Aorta (tissue), 5 donors: ENCODE results near the gene CMC1. TPM values are rescaled to one million over a fixed set of nuclear protein-coding genes. Genes with fewer than 3 reads are reported as not detected.
A peak's percentile ranks its signal among the peaks of the same experiment; 100 is the strongest.

ENCODE experiments used
- ATAC-seq: fragments of 200-7000 bp; cut with Tn5 transposase; one replicate; pipeline ENCODE4 v1.9.1; 2022; ENCODE audit warnings: moderate library complexity; ENCODE audit not compliant: low FRiP score
- DNase-seq, 2 donors: peaks; one replicate each; pipeline ENCODE4 v3.0.0-alpha.2; 2020
- H3K27ac ChIP-seq, 2 donors: one replicate each; pipeline ENCODE4 v1.5.1; 2013; ENCODE audit warnings: low read length in 2 of 2, mild to moderate bottlenecking in 2 of 2, moderate library complexity in 2 of 2, control low read depth in 1 of 2, inconsistent platforms in 1 of 2, low read depth in 1 of 2
- H3K27me3 ChIP-seq, 2 donors: one replicate each; pipeline ENCODE4 v1.6.1; 2013; ENCODE audit warnings: control low read depth in 1 of 2, low read length in 1 of 2, mild to moderate bottlenecking in 1 of 2, moderate library complexity in 1 of 2; ENCODE audit not compliant: insufficient read depth in 2 of 2, control insufficient read depth in 1 of 2
- H3K36me3 ChIP-seq, 2 donors: one replicate each; pipeline ENCODE4 v1.6.1; 2013; ENCODE audit warnings: control low read depth in 1 of 2, low read length in 1 of 2, mild to moderate bottlenecking in 1 of 2; ENCODE audit not compliant: insufficient read depth in 2 of 2, control insufficient read depth in 1 of 2
- H3K4me1 ChIP-seq, 2 donors: one replicate each; pipeline ENCODE4 v1.6.1; 2013; ENCODE audit warnings: low read length in 2 of 2, control low read depth in 1 of 2, mild to moderate bottlenecking in 1 of 2, moderate library complexity in 1 of 2; ENCODE audit not compliant: insufficient read depth in 2 of 2, control insufficient read depth in 1 of 2
- H3K4me3 ChIP-seq, 2 donors: one replicate each; pipeline ENCODE4 v1.5.1; 2013; ENCODE audit warnings: low read length in 2 of 2, control low read depth in 1 of 2, mild to moderate bottlenecking in 1 of 2
- H3K9me3 ChIP-seq: one replicate; pipeline ENCODE4 v1.6.1; 2013; ENCODE audit warnings: mild to moderate bottlenecking, low read length; ENCODE audit not compliant: control insufficient read depth
- WGBS, 2 donors: extraction: QIAGEN DNeasy Blood & Tissue Kit; methylation state at CpG; one replicate each; pipeline ENCODE4 v1.1.7; 2013; 5-methylcytosine and 5-hydroxymethylcytosine counted together
- intact Hi-C, 2 donors: fragments of 100-400 bp; cut with DNase I; formaldehyde crosslinking; loops; one replicate each; pipeline versions ENCODE4 v1.14.2 to v1.15.0; 2022
- polyA plus RNA-seq, 2 donors: library from polyadenylated mRNA; stranded (reverse); fragments of 200-250 nt; gene quantifications; one replicate each; pipeline ENCODE4 v1.2.3, GENCODE V29; 2013
- total RNA-seq, 2 donors: library from RNA; stranded (reverse); fragmentation: NEBNext Ultra II Directional; extraction: Animal tissue kit (Norgen Biotek cat#: 25700); gene quantifications; one replicate each; pipeline ENCODE4 v1.2.1, GENCODE V29; 2021
- donor health status: healthy with polysubstance abuse.
- donor health status: Bipolar disorder and iron deficiency.
- donor health status: DM: no; HTN: no; CAD: no.
- donor health status: DM: no; HTN: no; CAD: no.
- donor health status: DM: yes; HTN: yes; CAD: no.

CMC1 gene
- total and polyA plus RNA-seq, 4 donors: 16.0 to 69.9 (median 20.1) TPM

DNA sequence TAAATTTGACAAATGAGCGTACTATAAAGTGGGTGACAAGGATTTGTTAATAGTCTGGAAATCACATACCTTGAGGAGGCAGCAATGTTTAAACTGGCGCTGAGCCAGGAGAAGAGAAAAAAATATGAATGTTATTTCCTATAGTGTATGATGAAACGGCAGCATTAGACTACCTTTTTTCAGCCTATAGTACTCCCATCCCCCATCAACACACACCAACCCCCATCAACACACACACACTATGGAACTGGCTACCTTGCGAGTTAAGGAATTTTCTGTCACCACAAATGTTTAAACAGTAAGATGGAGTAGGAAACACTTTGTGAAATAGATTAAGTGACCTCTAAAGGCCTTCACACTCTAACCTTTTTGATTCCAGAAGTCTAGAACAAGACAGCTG lies 60.3 kb downstream of the CMC1 start:
- Histone ChIP-seq H3K27ac (no peak overlapping the region), H3K27me3 (no peaks in the 10 kb centered on the region), H3K36me3 (no peaks in the 10 kb centered on the region), H3K9me3 (no peaks in the 10 kb centered on the region), H3K4me1 (no peaks in the 10 kb centered on the region), H3K4me3 (no peak overlapping the region)
- ATAC-seq (no peak), DNase-seq (no peak)
- 84 to 86% methylated on average over 4 of the region's 4 CpGs for WGBS, 2 donors
- intact Hi-C loops: no loop called here

DNA sequence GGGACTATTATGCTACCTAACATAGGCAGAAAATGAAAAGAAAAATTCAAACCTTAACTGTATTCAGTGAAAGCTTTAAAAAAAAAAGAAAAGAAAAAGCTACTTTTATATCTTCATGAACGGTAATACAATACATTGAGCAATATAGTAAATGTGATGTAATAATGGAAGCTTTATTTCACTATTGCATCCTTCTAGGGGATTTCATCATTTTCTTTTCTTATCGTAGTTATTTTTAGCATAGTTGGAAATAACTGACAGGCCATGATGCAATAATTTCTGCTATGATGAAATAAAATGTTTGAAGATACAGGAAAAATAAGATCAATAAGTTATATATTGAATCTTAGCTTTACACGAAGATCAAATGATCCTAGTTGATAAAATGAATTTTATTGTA lies 66.8 kb downstream of the CMC1 start:
- Histone ChIP-seq H3K36me3 (no peaks in the 10 kb centered on the region), H3K4me3 (no peak overlapping the region), H3K27ac (no peak overlapping the region), H3K4me1 (no peaks in the 10 kb centered on the region), H3K9me3 (no peaks in the 10 kb centered on the region), H3K27me3 (no peaks in the 10 kb centered on the region)
- intact Hi-C loops: no loop called here
- 88 to 92% methylated on average over 3 of the region's 3 CpGs for WGBS, 2 donors
- DNase-seq: no peak
- ATAC-seq: no peak

DNA sequence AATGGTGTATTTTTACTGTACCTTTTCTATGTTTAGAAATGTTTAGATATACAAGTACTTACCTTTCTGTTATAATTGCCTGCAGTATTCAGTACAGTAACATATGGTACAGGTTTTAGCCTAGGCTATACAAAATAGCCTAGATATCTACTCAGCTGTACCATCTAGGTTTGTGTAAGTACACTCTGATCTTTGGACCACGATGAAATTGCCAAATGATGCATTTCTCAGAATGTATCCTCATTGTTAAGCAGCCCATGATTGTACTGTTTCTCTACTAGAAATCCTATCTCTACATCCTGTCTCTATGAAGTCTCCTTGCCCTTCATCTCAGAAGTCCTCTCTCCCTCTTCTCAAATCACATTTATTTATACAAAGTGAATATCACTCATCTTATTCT lies 74.3 kb downstream of the CMC1 start:
- Histone ChIP-seq H3K9me3 (no peaks in the 10 kb centered on the region), H3K4me3 (no peak overlapping the region), H3K4me1 (peaks cover 0 to 3% of the 10 kb centered on the region in 2 donors), H3K36me3 (peaks cover 0 to 3% of the 10 kb centered on the region in 2 donors), H3K27ac (no peak overlapping the region), H3K27me3 (no peaks in the 10 kb centered on the region)
- DNase-seq (no peak), ATAC-seq (no peak)
- intact Hi-C loops: no loop called here
- 78 to 84% methylated on average over 1 of the region's 1 CpG for WGBS, 2 donors

DNA sequence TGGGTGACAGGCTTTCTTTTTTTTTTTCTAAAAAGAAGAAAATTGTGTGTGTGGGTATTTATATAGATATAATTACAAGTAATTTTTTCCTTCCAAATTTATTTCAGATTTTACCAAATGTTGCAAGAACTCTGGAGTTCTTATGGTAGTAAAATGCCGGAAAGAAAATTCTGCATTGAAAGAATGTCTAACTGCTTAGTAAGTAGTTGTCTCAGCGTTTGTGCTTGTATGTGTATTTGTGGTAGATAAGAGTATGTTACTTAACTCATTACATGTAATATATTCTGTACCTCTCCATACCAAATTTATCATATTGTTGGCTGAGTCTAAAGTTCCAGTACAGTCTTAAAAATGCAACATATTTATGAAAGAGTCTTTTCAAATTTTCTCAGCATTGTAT lies 74.8 kb downstream of the CMC1 start:
- Histone ChIP-seq H3K27ac (no peak overlapping the region), H3K4me1 (peaks cover 0 to 3% of the 10 kb centered on the region in 2 donors), H3K27me3 (no peaks in the 10 kb centered on the region), H3K9me3 (no peaks in the 10 kb centered on the region), H3K4me3 (no peak overlapping the region), H3K36me3 (peaks cover 0 to 3% of the 10 kb centered on the region in 2 donors)
- intact Hi-C loops: no loop called here
- 78 to 82% methylated on average over 2 of the region's 2 CpGs for WGBS, 2 donors
- ATAC-seq: no peak
- DNase-seq: no peak

DNA sequence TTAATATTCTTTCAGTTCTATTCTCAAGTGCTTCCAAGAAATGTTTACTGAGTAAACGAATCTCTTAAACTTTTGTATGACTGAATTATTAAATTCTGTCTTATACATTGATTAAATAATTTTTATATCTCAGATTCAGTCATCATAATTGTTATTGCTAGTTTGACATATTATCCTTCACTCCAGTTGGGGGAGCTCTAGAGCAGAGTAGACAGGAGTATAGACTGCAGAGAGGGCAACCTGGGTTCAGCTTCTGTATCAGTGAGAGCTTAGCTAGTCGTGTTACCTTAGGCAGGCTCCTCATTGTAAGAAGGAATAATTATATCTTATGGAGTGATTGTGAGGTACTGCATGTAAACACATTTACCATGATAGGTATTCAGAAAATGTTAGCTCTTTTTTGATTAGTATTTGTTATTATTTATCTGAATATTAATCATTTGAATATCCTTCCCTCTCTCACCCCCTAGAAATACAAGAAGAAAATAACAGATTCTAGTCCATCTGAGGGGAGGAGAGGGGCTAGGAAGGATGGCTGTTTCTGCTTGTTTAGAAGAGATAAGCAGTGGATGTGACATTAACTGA lies 76.1 kb downstream of the CMC1 start:
- 47 to 49% methylated on average over 2 of the region's 2 CpGs for WGBS, 2 donors
- H3K9me3 ChIP-seq: no peaks in the 10 kb centered on the region
- no peak overlapping the region for H3K27ac ChIP-seq
- DNase-seq (no peak), ATAC-seq (peak; percentile 69)
- peaks cover 0 to 3% of the 10 kb centered on the region in 2 donors for H3K4me1 ChIP-seq
- H3K36me3 ChIP-seq: peaks cover 0 to 3% of the 10 kb centered on the region in 2 donors
- intact Hi-C loops: no loop called here
- no peaks in the 10 kb centered on the region for H3K27me3 ChIP-seq
- H3K4me3 ChIP-seq: no peak overlapping the region

DNA sequence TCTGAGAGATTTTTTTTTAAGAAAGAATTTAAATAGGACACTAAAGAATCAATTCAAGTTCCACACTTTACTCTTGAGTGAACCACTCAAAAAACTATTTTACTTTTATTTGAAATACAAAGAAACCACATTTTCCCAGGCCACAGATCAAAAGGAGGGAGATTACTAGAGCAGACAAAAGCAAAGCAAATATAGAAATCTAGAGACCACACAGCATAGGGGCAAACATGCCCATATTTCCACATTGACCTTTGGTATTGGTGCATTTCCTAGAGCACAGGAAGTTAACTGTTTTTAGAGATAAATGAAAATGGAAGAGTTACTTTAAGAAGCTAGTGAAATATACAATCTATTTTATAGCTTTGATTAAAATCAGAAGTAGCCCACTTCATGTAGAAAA lies 79.6 kb downstream of the CMC1 start:
- Histone ChIP-seq H3K4me1 (peaks cover 0 to 3% of the 10 kb centered on the region in 2 donors), H3K36me3 (peaks cover 0 to 3% of the 10 kb centered on the region in 2 donors), H3K27me3 (no peaks in the 10 kb centered on the region), H3K4me3 (no peak overlapping the region), H3K27ac (no peak overlapping the region), H3K9me3 (no peaks in the 10 kb centered on the region)
- DNase-seq: no peak
- intact Hi-C loops: loop anchor here in 1 of 2 donors (5.0 kb wide), 1 partner anchor 609 kb away; no protein-coding TSS in a partner anchor
- no peak for ATAC-seq

DNA sequence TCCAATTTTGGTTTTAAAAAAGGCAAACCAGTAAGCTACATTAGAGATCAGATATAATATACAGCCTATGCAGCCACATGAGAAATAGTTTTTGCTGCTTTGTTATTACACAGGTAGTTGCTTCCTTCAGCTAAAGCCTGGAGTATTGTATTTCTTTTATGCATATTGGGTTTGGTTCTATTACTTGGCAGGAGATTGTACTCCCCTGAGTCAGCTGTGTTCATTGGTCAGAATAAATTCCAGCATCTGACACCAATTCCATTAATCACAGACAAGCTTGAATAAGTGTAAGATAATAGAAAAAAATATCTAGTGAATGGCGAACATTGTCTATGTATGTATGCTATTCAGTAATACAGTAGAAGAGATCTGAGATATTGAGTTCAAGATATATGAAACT lies 81.0 kb downstream of the CMC1 start:
- ATAC-seq: no peak
- peaks cover 2 to 3% of the 10 kb centered on the region in 2 donors for H3K4me1 ChIP-seq

DNA sequence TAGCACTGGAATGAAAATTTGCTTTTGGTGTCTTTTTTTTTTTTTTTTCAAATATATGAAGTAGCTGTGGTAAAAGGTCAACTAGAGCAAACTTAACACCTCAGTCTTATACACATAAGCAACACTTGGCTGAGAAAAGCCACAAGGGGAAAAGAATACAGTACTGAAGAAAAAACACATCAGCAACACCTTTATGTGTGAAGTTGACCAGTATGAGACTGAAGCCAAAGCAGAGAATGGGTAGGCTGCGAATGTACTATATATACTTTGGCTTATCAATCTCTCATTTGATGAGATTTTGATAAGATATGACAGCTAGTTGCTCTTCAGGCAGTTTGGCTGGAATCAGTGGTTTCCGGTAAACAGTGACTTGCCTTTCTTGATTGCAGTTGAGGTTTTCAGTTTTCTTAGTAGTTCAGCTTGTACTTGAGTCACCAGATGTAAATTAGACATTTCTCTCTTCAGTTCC lies 85.1 kb downstream of the CMC1 start:
- intact Hi-C loops: no loop called here
- ATAC-seq: no peak
- no peak overlapping the region for H3K4me3 ChIP-seq
- peaks cover 0 to 2% of the 10 kb centered on the region in 2 donors for H3K36me3 ChIP-seq
- H3K27me3 ChIP-seq: no peaks in the 10 kb centered on the region
- H3K27ac ChIP-seq: no peak overlapping the region
- peaks cover 0 to 2% of the 10 kb centered on the region in 2 donors for H3K4me1 ChIP-seq
- 78 to 79% methylated on average over 2 of the region's 2 CpGs for WGBS, 2 donors
- no peaks in the 10 kb centered on the region for H3K9me3 ChIP-seq
- no peak for DNase-seq

More for the DNA sequence above, 81.0 kb downstream of the CMC1 start:
- no peak overlapping the region for H3K27ac ChIP-seq
- intact Hi-C loops: loop anchor here in 1 of 2 donors (5.0 kb wide), 1 partner anchor 610 kb away; no protein-coding TSS in a partner anchor
- no peaks in the 10 kb centered on the region for H3K9me3 ChIP-seq
- no peak overlapping the region for H3K4me3 ChIP-seq
- no peaks in the 10 kb centered on the region for H3K27me3 ChIP-seq
- 84 to 86% methylated on average over 1 of the region's 1 CpG for WGBS, 2 donors
- DNase-seq: no peak
- H3K36me3 ChIP-seq: peaks cover 2 to 3% of the 10 kb centered on the region in 2 donors
